Gastroesophageal sphincter (tissue), 4 donors: Measurements from ENCODE around the gene MYO1D. TPM values are rescaled to one million over a fixed set of nuclear protein-coding genes. Genes with fewer than 3 reads are reported as not detected.
"Not testable (repeated sequence)": the region's sequence is repeated elsewhere in the genome, so short reads cannot be mapped to it uniquely, and the experiment has no call there.

ENCODE experiments used
- ATAC-seq: fragments of 150-250 bp; one replicate; pipeline ENCODE4 v1.9.1; 2016; ENCODE audit warnings: mild to moderate bottlenecking, moderate library complexity
- H3K27ac ChIP-seq, 4 donors: fragments of 200-600 bp; sonication (generic) in 3 of 4; 1 replicate in 3 of 4; 2 replicates in 1 of 4; pipeline ENCODE4 v1.5.1; 2016 to 2019
- H3K27me3 ChIP-seq: fragments of 200-600 bp; sonication (generic); one replicate; pipeline ENCODE4 v1.5.1; 2019
- H3K36me3 ChIP-seq, 2 donors: fragments of 200-600 bp; sonication (generic); one replicate each; pipeline ENCODE4 v1.5.1; 2019; ENCODE audit warnings: control low read depth in 1 of 2
- H3K4me1 ChIP-seq, 3 donors: fragments of 200-600 bp; sonication (generic); 1 replicate in 2 of 3; 2 replicates in 1 of 3; pipeline ENCODE4 v1.5.1; 2016 to 2019; ENCODE audit warnings: control low read depth in 2 of 3
- H3K4me3 ChIP-seq, 2 donors: fragments of 200-600 bp; sonication (generic); one replicate each; pipeline ENCODE4 v1.5.1; 2019; ENCODE audit warnings: mild to moderate bottlenecking in 1 of 2, moderate library complexity in 1 of 2
- H3K9me3 ChIP-seq, 3 donors: fragments of 200-600 bp; sonication (generic); one replicate each; pipeline ENCODE4 v1.5.1; 2017 to 2019; ENCODE audit warnings: control low read depth in 2 of 3
- EP300 ChIP-seq: sonication (generic); formaldehyde crosslinking; IDR thresholded peaks from one replicate; pipeline ENCODE4 v1.6.1; 2017; ENCODE audit warnings: antibody characterized with exemption, mild to moderate bottlenecking
- POLR2A ChIP-seq, 2 donors: fragments of 450-650 bp; IDR thresholded peaks; one replicate each; pipeline ENCODE4 v1.6.1; 2017; ENCODE audit warnings: antibody characterized with exemption in 2 of 2, mild to moderate bottlenecking in 2 of 2, moderate library complexity in 1 of 2
- POLR2AphosphoS5 ChIP-seq: sonication (generic); formaldehyde crosslinking; IDR thresholded peaks from one replicate; pipeline ENCODE4 v1.6.1; 2017; ENCODE audit warnings: antibody characterized with exemption
- WGBS, 2 donors: methylation state at CpG; one replicate each; pipeline ENCODE4 v1.1.5; 2018; ENCODE audit warnings: low coverage in 1 of 2; 5-methylcytosine and 5-hydroxymethylcytosine counted together
- total RNA-seq, 4 donors: library from RNA; depleted of rRNA; stranded (reverse); fragments of >200 nt; gene quantifications; one replicate each; pipeline ENCODE4 v1.1.0, GENCODE V29; 2016
- TF ChIP-seq, protein P1 (sequence below), 4 experiments: fragments of 200-600 bp in 2 of 4; fragments of 450-650 bp in 2 of 4; sonication (generic) in 1 of 4; IDR thresholded peaks; one replicate each; pipeline ENCODE4 v1.5.1; 2017 to 2019; ENCODE audit warnings: antibody characterized with exemption in 4 of 4, mild to moderate bottlenecking in 2 of 4, moderate library complexity in 2 of 4

MYO1D gene
- total RNA-seq, 4 donors from 2014 or later = 28.2 to 63.5 (median 47.2) TPM

DNA sequence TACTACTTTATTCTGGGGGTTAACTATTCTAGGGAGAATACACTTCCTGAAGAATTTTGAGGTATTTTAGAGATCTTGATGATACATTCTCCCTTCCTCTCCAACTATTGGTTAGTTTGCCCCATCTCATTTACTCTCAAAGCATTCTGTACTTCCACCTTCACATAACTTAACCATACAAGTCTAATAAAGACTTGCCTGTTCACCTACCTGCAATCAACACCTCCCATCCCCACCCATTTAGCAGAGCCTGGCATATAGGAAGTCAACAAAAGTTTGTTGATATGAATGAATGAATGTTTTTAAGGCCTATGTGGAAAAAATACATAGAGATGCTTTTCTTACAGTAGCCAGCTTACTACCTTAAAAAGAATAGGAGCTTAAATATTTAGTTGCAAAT is 50.8 kb downstream of the MYO1D start:
- Histone ChIP-seq H3K27ac (no peak overlapping the region), H3K4me3 (no peak overlapping the region), H3K36me3 (no peaks in the 10 kb centered on the region), H3K9me3 (no peaks in the 10 kb centered on the region), H3K27me3 (no peaks in the 10 kb centered on the region), H3K4me1 (peaks cover 0 to 12% (median 0%) of the 10 kb centered on the region in 3 donors)
- no peak for TF ChIP-seq EP300
- no peak for TF ChIP-seq POLR2AphosphoS5
- TF ChIP-seq, protein P1, sequence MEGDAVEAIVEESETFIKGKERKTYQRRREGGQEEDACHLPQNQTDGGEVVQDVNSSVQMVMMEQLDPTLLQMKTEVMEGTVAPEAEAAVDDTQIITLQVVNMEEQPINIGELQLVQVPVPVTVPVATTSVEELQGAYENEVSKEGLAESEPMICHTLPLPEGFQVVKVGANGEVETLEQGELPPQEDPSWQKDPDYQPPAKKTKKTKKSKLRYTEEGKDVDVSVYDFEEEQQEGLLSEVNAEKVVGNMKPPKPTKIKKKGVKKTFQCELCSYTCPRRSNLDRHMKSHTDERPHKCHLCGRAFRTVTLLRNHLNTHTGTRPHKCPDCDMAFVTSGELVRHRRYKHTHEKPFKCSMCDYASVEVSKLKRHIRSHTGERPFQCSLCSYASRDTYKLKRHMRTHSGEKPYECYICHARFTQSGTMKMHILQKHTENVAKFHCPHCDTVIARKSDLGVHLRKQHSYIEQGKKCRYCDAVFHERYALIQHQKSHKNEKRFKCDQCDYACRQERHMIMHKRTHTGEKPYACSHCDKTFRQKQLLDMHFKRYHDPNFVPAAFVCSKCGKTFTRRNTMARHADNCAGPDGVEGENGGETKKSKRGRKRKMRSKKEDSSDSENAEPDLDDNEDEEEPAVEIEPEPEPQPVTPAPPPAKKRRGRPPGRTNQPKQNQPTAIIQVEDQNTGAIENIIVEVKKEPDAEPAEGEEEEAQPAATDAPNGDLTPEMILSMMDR (IDR thresholded peaks at IDR 0.05) = no peak
- no peak for TF ChIP-seq POLR2A (IDR thresholded peaks at IDR 0.05)
- ATAC-seq = no peak

DNA sequence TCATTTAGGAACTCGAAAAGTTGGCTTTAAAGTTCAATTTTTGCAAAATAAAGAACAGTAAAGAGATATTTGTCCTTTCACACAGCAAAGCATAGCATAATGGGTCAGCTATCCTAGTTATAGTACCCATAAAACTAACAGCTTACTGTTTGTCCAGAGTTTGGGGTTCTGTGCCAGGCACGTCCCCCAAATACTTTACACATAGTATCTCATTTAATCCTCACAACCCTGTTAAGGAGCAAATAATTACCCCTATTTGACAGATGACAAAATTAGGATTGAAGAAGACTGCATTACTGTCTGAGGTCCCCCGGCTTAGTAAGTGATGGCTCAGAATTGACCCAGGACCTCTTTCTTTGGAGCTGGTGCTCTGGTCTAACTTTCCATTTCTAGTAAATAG is 52.6 kb downstream of the MYO1D start:
- peaks cover 0 to 13% (median 0%) of the 10 kb centered on the region in 3 donors for H3K4me1 ChIP-seq
- no peak overlapping the region for H3K4me3 ChIP-seq
- no peak for TF ChIP-seq EP300
- TF ChIP-seq POLR2A (IDR thresholded peaks at IDR 0.05) = no peak
- TF ChIP-seq, protein P1 (IDR thresholded peaks at IDR 0.05) = no peak
- no peak for TF ChIP-seq POLR2AphosphoS5
- no peak for ATAC-seq
- H3K9me3 ChIP-seq = no peaks in the 10 kb centered on the region
- H3K27me3 ChIP-seq = no peaks in the 10 kb centered on the region
- no peak overlapping the region for H3K27ac ChIP-seq
- 89 to 95% methylated on average over 3 of the region's 3 CpGs for WGBS, 2 donors
- no peaks in the 10 kb centered on the region for H3K36me3 ChIP-seq

DNA sequence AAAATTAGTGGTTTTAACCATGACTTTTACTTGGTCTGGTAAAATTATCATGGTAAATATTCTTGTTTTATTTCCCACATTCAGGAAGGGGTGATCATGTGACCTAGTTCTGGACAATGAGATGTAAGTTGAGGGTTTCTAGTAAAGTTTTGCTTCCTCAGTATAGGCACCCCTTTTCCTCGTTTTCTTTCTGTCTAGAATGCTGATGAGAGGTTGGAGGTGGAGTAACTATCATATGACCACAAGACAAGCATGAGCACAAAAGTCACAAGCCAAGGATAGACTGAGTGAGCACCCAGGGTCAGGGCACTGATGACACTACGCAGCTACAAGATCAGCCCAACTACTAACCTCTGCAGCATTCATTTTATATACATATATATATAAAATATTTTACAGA is 53.9 kb downstream of the MYO1D start:
- H3K4me1 ChIP-seq = peaks cover 0 to 10% (median 0%) of the 10 kb centered on the region in 3 donors
- 64% methylated on average over 2 of the region's 2 CpGs; no CpG with 5 or more reads in 1 of the 2 donors for WGBS, 2 donors
- H3K36me3 ChIP-seq = no peaks in the 10 kb centered on the region
- H3K9me3 ChIP-seq = no peaks in the 10 kb centered on the region
- H3K4me3 ChIP-seq = peak overlapping the region; percentile 32 to 43
- ATAC-seq = no peak
- peak overlapping the region in 1 of 4 donors; percentile 54 for H3K27ac ChIP-seq
- H3K27me3 ChIP-seq = no peaks in the 10 kb centered on the region
- TF ChIP-seq, protein P1 (IDR thresholded peaks at IDR 0.05) = no peak
- TF ChIP-seq POLR2A (IDR thresholded peaks at IDR 0.05) (no peak), EP300 (no peak), POLR2AphosphoS5 (no peak)

DNA sequence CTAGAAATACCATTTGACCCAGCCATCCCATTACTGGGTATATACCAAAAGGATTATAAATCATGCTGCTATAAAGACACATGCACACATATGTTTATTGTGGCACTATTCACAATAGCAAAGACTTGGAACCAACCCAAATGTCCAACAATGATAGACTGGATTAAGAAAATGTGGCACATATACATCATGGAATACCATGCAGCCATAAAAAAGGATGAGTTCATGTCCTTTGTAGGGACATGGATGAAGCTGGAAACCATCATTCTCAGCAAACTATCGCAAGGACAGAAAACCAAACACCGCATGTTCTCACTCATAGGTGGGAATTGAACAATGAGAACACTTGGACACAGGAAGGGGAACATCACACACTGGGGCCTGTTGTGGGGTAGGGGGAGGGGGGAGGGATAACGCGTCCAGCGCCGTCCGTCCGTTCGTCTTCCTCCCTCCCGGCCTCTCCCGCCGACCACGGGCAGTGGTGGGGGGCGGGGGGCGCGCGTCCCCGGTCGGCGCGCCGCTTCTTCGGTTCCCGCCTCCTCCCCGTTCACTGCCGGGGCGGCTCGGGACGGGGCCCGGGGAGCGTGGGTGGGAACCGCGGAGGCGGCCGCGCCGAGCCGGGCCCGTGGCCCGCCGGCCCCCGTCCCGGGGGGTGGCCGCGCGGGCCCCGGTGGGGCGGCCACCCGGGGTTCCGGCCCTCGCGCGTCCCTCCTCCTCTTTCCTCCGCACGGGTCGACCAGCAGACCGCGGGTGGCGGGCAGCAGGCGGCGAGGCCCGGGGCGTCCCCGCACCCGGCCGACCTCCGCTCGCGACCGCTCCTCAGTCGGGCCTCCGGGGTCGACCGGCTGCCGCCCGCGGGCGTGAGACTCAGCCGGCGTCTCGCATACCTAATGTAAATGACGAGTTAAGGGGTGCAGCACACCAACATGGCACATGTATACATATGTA is 54.7 kb downstream of the MYO1D start:
- WGBS, 2 donors = no CpG with 5 or more reads among the region's 82 CpGs
- H3K36me3 ChIP-seq, ATAC-seq, H3K9me3 ChIP-seq, H3K27me3 ChIP-seq: not testable (repeated sequence)
- Histone ChIP-seq H3K4me3 (peak overlapping the region; percentile 32 to 43), H3K27ac (peak overlapping the region in 2 of 4 donors; percentile 27 to 54), H3K4me1 (peaks cover 0 to 10% (median 0%) of the 10 kb centered on the region in 3 donors)

DNA sequence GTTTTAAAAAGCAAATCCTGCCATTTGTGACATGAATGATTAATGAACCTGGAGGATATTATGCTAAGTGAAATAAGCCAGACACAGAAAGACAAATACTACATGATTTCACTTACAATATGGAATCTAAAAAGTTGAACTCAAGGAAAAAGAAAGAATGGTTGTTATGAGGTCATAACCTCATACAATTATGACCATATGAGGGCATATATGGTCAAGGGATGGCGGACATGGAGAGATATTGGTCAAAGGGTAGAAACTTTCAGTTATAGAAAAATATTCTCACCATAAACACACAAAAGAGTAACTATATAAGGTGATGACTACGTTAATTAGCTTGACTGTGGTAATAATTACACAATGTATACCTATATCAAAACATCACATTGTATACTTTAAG is 56.5 kb downstream of the MYO1D start:
- Histone ChIP-seq H3K4me1 (peaks cover 0 to 10% (median 0%) of the 10 kb centered on the region in 3 donors), H3K9me3 (no peaks in the 10 kb centered on the region), H3K36me3 (no peaks in the 10 kb centered on the region), H3K27me3 (no peaks in the 10 kb centered on the region), H3K27ac (no peak overlapping the region), H3K4me3 (no peak overlapping the region)
- no peak for ATAC-seq
- TF ChIP-seq POLR2AphosphoS5 (no peak), EP300 (no peak), POLR2A (IDR thresholded peaks at IDR 0.05) (no peak)
- TF ChIP-seq, protein P1 (IDR thresholded peaks at IDR 0.05) = no peak
- WGBS, 2 donors = 93 to 98% methylated on average over 2 of the region's 2 CpGs
